ENCODE results near the gene C19orf25. TPM values are rescaled to one million over a fixed set of nuclear protein-coding genes. Genes with fewer than 3 reads are reported as not detected.

C19orf25 gene
- total and polyA plus RNA-seq, 10 of the 15 experiments (the other 5 are each of a cell fraction or from before 2014, with no cell fraction given): 1.2 to 67.0 (median 25.6) TPM

GRCh38 chr19:1494115-1494815 is 15.2 kb upstream of the C19orf25 start:
- Histone ChIP-seq H4K20me1 (ENCODE audit: control insufficient read depth, insufficient read depth) (no peaks in the 10 kb centered on the region), H3K4me3 (no peak overlapping the region), H3K79me2 (ENCODE audit: control insufficient read depth, insufficient read depth, low read length) (no peaks in the 10 kb centered on the region), H3K4me1 (ENCODE audit: control insufficient read depth, insufficient read depth, low read length) (no peaks in the 10 kb centered on the region; the same call in 1 of the 2 replicates), H3K36me3 (ENCODE audit: control insufficient read depth in 2 of 2, insufficient read depth in 2 of 2, low read length in 1 of 2) (no peaks in the 10 kb centered on the region), H3K9ac (ENCODE audit: control insufficient read depth, insufficient read depth, low read length) (no peak overlapping the region), H3K4me2 (ENCODE audit: control insufficient read depth, insufficient read depth) (no peak overlapping the region), H2AFZ (ENCODE audit: control insufficient read depth, low read depth, low read length) (no peak overlapping the region), H3K27me3 (replicated peaks in 1 of 2; ENCODE audit: control insufficient read depth in 2 of 2, insufficient read depth in 2 of 2, low read length in 1 of 2) (no peaks in the 10 kb centered on the region; a peak in 1 of 4 replicates), H3K9me3 (replicated peaks; ENCODE audit: control insufficient read depth, insufficient read depth, low read length) (no peaks in the 10 kb centered on the region), H3K27ac (ENCODE audit: control insufficient read depth, insufficient read depth) (no peak overlapping the region)
- intact Hi-C loops (cut with micrococcal nuclease; ENCODE audit: unreplicated experiment) (no loop called here), in situ Hi-C loops (cut with MboI) (no loop called here)
- TF ChIP-seq E4F1 (IDR thresholded peaks at IDR 0.05; ENCODE audit: borderline replicate concordance, partially characterized antibody): no peak
- TF ChIP-seq BACH1 (IDR thresholded peaks at IDR 0.05; ENCODE audit: borderline replicate concordance): no peak
- TF ChIP-seq ZNF217 (IDR thresholded peaks at IDR 0.05): no peak
- no peak for TF ChIP-seq SUPT20H (IDR thresholded peaks at IDR 0.05; ENCODE audit: borderline replicate concordance, control insufficient read depth, low read depth, low read length)
- CTCF ChIA-PET: no interaction called here
- RAD21 ChIA-PET (ENCODE audit: unreplicated experiment): no interaction called here
- no TSS peak for BruUV-seq (replicated peaks)
- DNase-seq (ENCODE audit: low read depth, low spot score) (no peak), ATAC-seq (no peak), FAIRE-seq (no peak)
- POLR2A ChIA-PET: no interaction called here
- WGBS (ENCODE audit: insufficient coverage, insufficient replicate concordance, low lambda C conversion rate, missing lambda C conversion rate): 52% methylated on average over 15 of the region's 15 CpGs
- SMC1A ChIA-PET (ENCODE audit: uncharacterized antibody, unreplicated experiment): no interaction called here

Measured in GM12878 (cell line).